Lung (tissue), 12 donors: Measurements from ENCODE around the gene BHLHA9. TPM values are rescaled to one million over a fixed set of nuclear protein-coding genes. Genes with fewer than 3 reads are reported as not detected.

Experiments
- ATAC-seq: fragments of 200-7000 bp; cut with Tn5 transposase; one replicate; pipeline ENCODE4 v1.9.1; 2020; ENCODE audit warnings: moderate number of reproducible peaks; ENCODE audit not compliant: insufficient read depth, low FRiP score
- DNase-seq, 3 donors: peaks; one replicate each; pipeline ENCODE4 v3.0.0-alpha.2; 2013 to 2017
- H3K27ac ChIP-seq, 2 donors: one replicate each; pipeline ENCODE4 v1.5.1; 2013; ENCODE audit warnings: mild to moderate bottlenecking in 2 of 2, moderate library complexity in 2 of 2, control low read depth in 1 of 2, inconsistent platforms in 1 of 2, low read depth in 1 of 2, low read length in 1 of 2
- H3K27me3 ChIP-seq, 3 donors: one replicate each; pipeline ENCODE4 v1.5.1; 2013; ENCODE audit warnings: low read length in 2 of 3; ENCODE audit not compliant: control insufficient read depth in 3 of 3, insufficient read depth in 3 of 3
- H3K36me3 ChIP-seq, 4 donors: one replicate each; pipeline ENCODE4 v1.5.1; 2013; ENCODE audit warnings: low read length in 4 of 4, mild to moderate bottlenecking in 1 of 4, moderate library complexity in 1 of 4; ENCODE audit not compliant: control insufficient read depth in 4 of 4, insufficient read depth in 4 of 4
- H3K4me1 ChIP-seq, 5 donors: one replicate each; pipeline ENCODE4 v1.5.1; 2013; ENCODE audit warnings: low read length in 5 of 5, mild to moderate bottlenecking in 2 of 5, moderate library complexity in 1 of 5; ENCODE audit not compliant: control insufficient read depth in 5 of 5, insufficient read depth in 5 of 5
- H3K4me3 ChIP-seq: one replicate; pipeline ENCODE4 v1.5.1; 2013; ENCODE audit warnings: mild to moderate bottlenecking, control low read depth, moderate library complexity
- H3K9ac ChIP-seq, 2 donors: one replicate each; pipeline ENCODE4 v1.5.1; 2013; ENCODE audit warnings: low read length in 2 of 2, control low read depth in 1 of 2; ENCODE audit not compliant: insufficient read depth in 1 of 2
- H3K9me3 ChIP-seq, 4 donors: one replicate each; pipeline ENCODE4 v1.5.1; 2013; ENCODE audit warnings: low read length in 3 of 4, mild to moderate bottlenecking in 1 of 4, moderate library complexity in 1 of 4; ENCODE audit not compliant: control insufficient read depth in 4 of 4, insufficient read depth in 3 of 4
- WGBS, 2 donors: extraction: QIAGEN DNeasy Blood & Tissue Kit; methylation state at CpG; one replicate each; pipeline ENCODE4 v1.1.7; 2013; 5-methylcytosine and 5-hydroxymethylcytosine counted together
- polyA plus RNA-seq, 2 donors: library from polyadenylated mRNA; stranded (reverse); fragments of 200-250 nt; gene quantifications; one replicate each; pipeline ENCODE4 v1.2.1, GENCODE V29; 2013
- total RNA-seq, 2 donors: library from RNA; depleted of rRNA in 1 of 2; stranded (reverse); fragments of >200 nt in 1 of 2; gene quantifications; one replicate each; pipeline ENCODE4 v1.2.1, GENCODE V29; 2014 to 2021
- TF ChIP-seq, protein P1 (sequence below): IDR thresholded peaks from 2 replicates; pipeline ENCODE4 v1.5.1; 2012; ENCODE audit warnings: mild to moderate bottlenecking; ENCODE audit errors: control extremely low read depth, extremely low read depth
- donor health status: control.
- donor health status: control.
- donor health status: Bipolar disorder and iron deficiency.
- donor health status: healthy.
- donor health status: DM: yes; HTN: yes; CAD: no.

The BHLHA9 gene
- total and polyA plus RNA-seq, 4 donors, result not detected

- ATAC-seq (no peak), DNase-seq (peak in 2 of 3 donors; percentile 24 to 26)
- H3K27ac ChIP-seq, result no peak overlapping the region
- no peak overlapping the region for H3K4me3 ChIP-seq
- peaks cover 0 to 10% (median 6%) of the 10 kb centered on the region in 3 donors for H3K27me3 ChIP-seq
- WGBS, 2 donors, result 14 to 19% methylated on average over 25 to 43 of the region's 43 CpGs
- peaks cover 0 to 4% (median 0%) of the 10 kb centered on the region in 5 donors for H3K4me1 ChIP-seq
- H3K9me3 ChIP-seq, result no peaks in the 10 kb centered on the region
- H3K36me3 ChIP-seq, result no peaks in the 10 kb centered on the region
- TF ChIP-seq, protein P1, sequence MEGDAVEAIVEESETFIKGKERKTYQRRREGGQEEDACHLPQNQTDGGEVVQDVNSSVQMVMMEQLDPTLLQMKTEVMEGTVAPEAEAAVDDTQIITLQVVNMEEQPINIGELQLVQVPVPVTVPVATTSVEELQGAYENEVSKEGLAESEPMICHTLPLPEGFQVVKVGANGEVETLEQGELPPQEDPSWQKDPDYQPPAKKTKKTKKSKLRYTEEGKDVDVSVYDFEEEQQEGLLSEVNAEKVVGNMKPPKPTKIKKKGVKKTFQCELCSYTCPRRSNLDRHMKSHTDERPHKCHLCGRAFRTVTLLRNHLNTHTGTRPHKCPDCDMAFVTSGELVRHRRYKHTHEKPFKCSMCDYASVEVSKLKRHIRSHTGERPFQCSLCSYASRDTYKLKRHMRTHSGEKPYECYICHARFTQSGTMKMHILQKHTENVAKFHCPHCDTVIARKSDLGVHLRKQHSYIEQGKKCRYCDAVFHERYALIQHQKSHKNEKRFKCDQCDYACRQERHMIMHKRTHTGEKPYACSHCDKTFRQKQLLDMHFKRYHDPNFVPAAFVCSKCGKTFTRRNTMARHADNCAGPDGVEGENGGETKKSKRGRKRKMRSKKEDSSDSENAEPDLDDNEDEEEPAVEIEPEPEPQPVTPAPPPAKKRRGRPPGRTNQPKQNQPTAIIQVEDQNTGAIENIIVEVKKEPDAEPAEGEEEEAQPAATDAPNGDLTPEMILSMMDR, result no peak
- H3K9ac ChIP-seq, result no peak overlapping the region
These were observed 10.0 kb upstream of the BHLHA9 start for GRCh38 chr17:1260086-1260769.

GRCh38 chr17:1260770-1261161 is 9.5 kb upstream of the BHLHA9 start:
- WGBS, 2 donors, result 87 to 92% methylated on average over 6 of the region's 6 CpGs
- ATAC-seq (no peak), DNase-seq (no peak)
- H3K4me3 ChIP-seq, result no peak overlapping the region
- no peaks in the 10 kb centered on the region for H3K36me3 ChIP-seq
- no peak overlapping the region for H3K27ac ChIP-seq
- H3K4me1 ChIP-seq, result peaks cover 0 to 4% (median 0%) of the 10 kb centered on the region in 5 donors
- H3K27me3 ChIP-seq, result peaks cover 0 to 10% (median 6%) of the 10 kb centered on the region in 3 donors
- H3K9me3 ChIP-seq, result no peaks in the 10 kb centered on the region
- no peak overlapping the region for H3K9ac ChIP-seq
- TF ChIP-seq, protein P1, result no peak

DNA sequence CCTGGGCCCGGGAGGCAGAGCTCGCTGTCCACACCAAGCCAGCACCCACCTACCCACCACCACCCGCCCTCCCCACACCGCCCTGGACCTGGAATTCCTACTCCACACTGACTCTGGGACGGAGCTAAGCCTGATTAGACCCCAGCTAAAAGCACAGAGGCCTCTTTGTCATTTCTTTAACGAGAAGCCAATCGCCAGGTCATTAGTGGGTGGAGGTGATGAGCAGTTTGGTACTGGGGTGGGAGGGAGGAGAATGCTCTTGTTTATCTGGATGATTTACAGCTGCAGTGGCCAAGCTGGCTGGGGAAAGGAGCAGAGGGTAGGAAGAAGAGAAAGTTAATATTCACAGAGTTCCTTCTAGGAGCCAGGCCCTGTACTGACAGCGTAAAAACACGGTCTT is 6.0 kb upstream of the BHLHA9 start:
- TF ChIP-seq, protein P1, result no peak
- H3K9me3 ChIP-seq, result no peaks in the 10 kb centered on the region
- H3K27me3 ChIP-seq, result peaks cover 0 to 10% (median 6%) of the 10 kb centered on the region in 3 donors
- peaks cover 0 to 4% (median 3%) of the 10 kb centered on the region in 5 donors for H3K4me1 ChIP-seq
- WGBS, 2 donors, result 82 to 86% methylated on average over 9 of the region's 9 CpGs
- no peak overlapping the region for H3K4me3 ChIP-seq
- H3K9ac ChIP-seq, result no peak overlapping the region
- DNase-seq (no peak), ATAC-seq (no peak)
- no peaks in the 10 kb centered on the region for H3K36me3 ChIP-seq
- no peak overlapping the region for H3K27ac ChIP-seq
